Measurements from ENCODE around the gene DNAJB9.

The DNAJB9 gene

GRCh38 chr7:108592646-108593201, 23.1 kb downstream of the DNAJB9 start:
- Histone ChIP-seq H3K36me3 (no peaks in the 10 kb centered on the region), H3K4me3 (no peak overlapping the region), H3K9me3 (no peaks in the 10 kb centered on the region), H3K4me1 (no peaks in the 10 kb centered on the region), H3K27me3 (no peaks in the 10 kb centered on the region), H3K27ac (no peak overlapping the region)
- no peak for DNase-seq
- no peak for TF ChIP-seq CTCF (IDR thresholded peaks at IDR 0.05)
- intact Hi-C loops (cut with DNase I; ENCODE audit: low total_unique reads) = no loop called here

- Histone ChIP-seq H3K9me3 (no peaks in the 10 kb centered on the region), H3K27me3 (no peaks in the 10 kb centered on the region), H3K4me3 (no peak overlapping the region), H3K36me3 (no peaks in the 10 kb centered on the region), H3K27ac (no peak overlapping the region), H3K4me1 (no peaks in the 10 kb centered on the region)
- DNase-seq = no peak
- TF ChIP-seq CTCF (IDR thresholded peaks at IDR 0.05) = no peak
- intact Hi-C loops (cut with DNase I; ENCODE audit: low total_unique reads) = no loop called here
Observed at GRCh38 chr7:108596560-108596959, 26.9 kb downstream of the DNAJB9 start.

GRCh38 chr7:108598153-108598552, 28.5 kb downstream of the DNAJB9 start:
- Histone ChIP-seq H3K4me3 (no peak overlapping the region), H3K27ac (no peak overlapping the region), H3K27me3 (no peaks in the 10 kb centered on the region), H3K4me1 (no peaks in the 10 kb centered on the region), H3K36me3 (no peaks in the 10 kb centered on the region), H3K9me3 (no peaks in the 10 kb centered on the region)
- intact Hi-C loops (cut with DNase I; ENCODE audit: low total_unique reads) = no loop called here
- no peak for DNase-seq
- no peak for TF ChIP-seq CTCF (IDR thresholded peaks at IDR 0.05)

GRCh38 chr7:108598914-108599580, 29.4 kb downstream of the DNAJB9 start:
- H3K27ac ChIP-seq = no peak overlapping the region
- no peak for DNase-seq
- no peaks in the 10 kb centered on the region for H3K27me3 ChIP-seq
- no peaks in the 10 kb centered on the region for H3K36me3 ChIP-seq
- no peaks in the 10 kb centered on the region for H3K9me3 ChIP-seq
- H3K4me3 ChIP-seq = no peak overlapping the region
- H3K4me1 ChIP-seq = no peaks in the 10 kb centered on the region
- intact Hi-C loops (cut with DNase I; ENCODE audit: low total_unique reads) = no loop called here
- no peak for TF ChIP-seq CTCF (IDR thresholded peaks at IDR 0.05)

GRCh38 chr7:108600399-108600798, 30.7 kb downstream of the DNAJB9 start:
- no peaks in the 10 kb centered on the region for H3K27me3 ChIP-seq
- no peak overlapping the region for H3K4me3 ChIP-seq
- H3K4me1 ChIP-seq = no peaks in the 10 kb centered on the region
- H3K9me3 ChIP-seq = no peaks in the 10 kb centered on the region
- no peak for DNase-seq
- intact Hi-C loops (cut with DNase I; ENCODE audit: low total_unique reads) = no loop called here
- no peaks in the 10 kb centered on the region for H3K36me3 ChIP-seq
- TF ChIP-seq CTCF (IDR thresholded peaks at IDR 0.05) = no peak
- no peak overlapping the region for H3K27ac ChIP-seq

All from tibial artery (tissue), 4 donors.